ENCODE data around the gene SLC25A40. TPM values are rescaled to one million over a fixed set of nuclear protein-coding genes. Genes with fewer than 3 reads are reported as not detected.

The SLC25A40 gene
- total RNA-seq, 1 donor from 2014 or later = 13.4 TPM

Other genes with a start within 250 kb of the SLC25A40 start
- 0.84 TPM for gene RUNDC3B, start 248.0 kb downstream of the SLC25A40 start, total RNA-seq
- gene DBF4, start 133 bp upstream of the SLC25A40 start, total RNA-seq = 13.4 TPM
- 0.24 TPM for gene ADAM22, start 57.9 kb upstream of the SLC25A40 start, total RNA-seq